DND-41 (cell line): ENCODE measurements around the gene SERPINA3.

Experiments used
- ATAC-seq: fragments of 200-7000 bp; cut with Tn5 transposase; 3 replicates; pipeline ENCODE4 v1.9.1; 2021; ENCODE audit warnings: low read depth; ENCODE audit not compliant: insufficient read depth
- DNase-seq: peaks from one replicate; pipeline ENCODE4 v3.0.0-alpha.2; 2020
- H2AFZ ChIP-seq: 2 replicates; pipeline ENCODE4 v1.6.0; 2012; ENCODE audit warnings: low read depth, low read length
- H3K27ac ChIP-seq: 2 replicates; pipeline ENCODE4 v1.5.1; 2012; ENCODE audit warnings: low read length, inconsistent platforms
- H3K27me3 ChIP-seq: fragments of 200-600 bp; sonication (generic); 2 replicates; pipeline ENCODE4 v1.6.0; 2012; ENCODE audit warnings: low read length, mild to moderate bottlenecking, inconsistent platforms; ENCODE audit not compliant: insufficient read depth, poor library complexity
- H3K36me3 ChIP-seq: 2 replicates; pipeline ENCODE4 v1.5.1; 2012; ENCODE audit warnings: low read length, inconsistent platforms; ENCODE audit not compliant: insufficient read depth
- H3K4me1 ChIP-seq: 2 replicates; pipeline ENCODE4 v1.5.1; 2012; ENCODE audit warnings: mild to moderate bottlenecking, low read length; ENCODE audit not compliant: insufficient read depth
- H3K4me2 ChIP-seq: 2 replicates; pipeline ENCODE4 v1.6.0; 2012; ENCODE audit warnings: mild to moderate bottlenecking, moderate library complexity, low read length, inconsistent platforms; ENCODE audit not compliant: insufficient read depth
- H3K4me3 ChIP-seq, 2 experiments: fragments of 200-600 bp in 1 of 2; shearing (Covaris generic) in 1 of 2; 2 replicates each; pipeline ENCODE4 v1.5.1; 2012 to 2016; ENCODE audit warnings: inconsistent platforms in 2 of 2, low read length in 2 of 2, mild to moderate bottlenecking in 2 of 2, low read depth in 1 of 2, moderate library complexity in 1 of 2
- H3K79me2 ChIP-seq: 2 replicates; pipeline ENCODE4 v1.6.0; 2012; ENCODE audit warnings: low read length, inconsistent platforms; ENCODE audit not compliant: insufficient read depth
- H3K9ac ChIP-seq: 2 replicates; pipeline ENCODE4 v1.6.0; 2012; ENCODE audit warnings: low read depth, mild to moderate bottlenecking, inconsistent platforms, low read length, moderate library complexity
- H3K9me3 ChIP-seq: 2 replicates; pipeline ENCODE4 v1.5.1; 2012; ENCODE audit warnings: low read length, moderate library complexity, mild to moderate bottlenecking, inconsistent platforms; ENCODE audit not compliant: insufficient read depth, severe bottlenecking
- H4K20me1 ChIP-seq: 2 replicates; pipeline ENCODE4 v1.6.0; 2012; ENCODE audit warnings: low read length; ENCODE audit not compliant: insufficient read depth
- CTCF ChIP-seq: IDR thresholded peaks from 2 replicates; pipeline ENCODE4 v1.5.1; 2012; ENCODE audit warnings: borderline replicate concordance, low read length, moderate library complexity, mild to moderate bottlenecking; ENCODE audit not compliant: poor library complexity, severe bottlenecking; ENCODE audit errors: extremely low read depth
- EZH2 ChIP-seq: IDR thresholded peaks from 3 replicates; pipeline ENCODE4 v1.6.1; 2012; ENCODE audit warnings: borderline replicate concordance, low read depth, mild to moderate bottlenecking, moderate library complexity, low read length, inconsistent platforms; ENCODE audit not compliant: severe bottlenecking

The SERPINA3 gene

GRCh38 chr14:94578712-94579111, 33.5 kb upstream of the SERPINA3 start:
- no peak overlapping the region for H3K27ac ChIP-seq
- H3K9ac ChIP-seq = no peak overlapping the region
- H3K4me3 ChIP-seq = no peak overlapping the region
- no peak overlapping the region for H2AFZ ChIP-seq
- no peaks in the 10 kb centered on the region for H3K27me3 ChIP-seq
- no peak for TF ChIP-seq CTCF
- no peaks in the 10 kb centered on the region for H4K20me1 ChIP-seq
- H3K36me3 ChIP-seq = no peaks in the 10 kb centered on the region
- ATAC-seq (no peak), DNase-seq (no peak)
- no peaks in the 10 kb centered on the region for H3K79me2 ChIP-seq
- no peaks in the 10 kb centered on the region for H3K9me3 ChIP-seq
- H3K4me2 ChIP-seq = no peak overlapping the region
- no peaks in the 10 kb centered on the region for H3K4me1 ChIP-seq

GRCh38 chr14:94581127-94581999, 30.8 kb upstream of the SERPINA3 start, which contains the start of gene SERPINA5:
TSS of gene SERPINA5 (plus strand) at chr14:94581426. CDS start at chr14:94587363, 5,937 bp downstream.
- Histone ChIP-seq H3K4me3 (no peak within 1 kb of the TSS), H3K4me2 (no peak within 1 kb of the TSS), H2AFZ (no peak within 1 kb of the TSS), H3K4me1 (no peaks in the 10 kb centered on the region), H3K9me3 (no peaks in the 10 kb centered on the region), H3K27ac (no peak within 1 kb of the TSS), H4K20me1 (no peaks in the 10 kb centered on the region), H3K79me2 (no peaks in the 10 kb centered on the region), H3K27me3 (no peaks in the 10 kb centered on the region), H3K9ac (no peak within 1 kb of the TSS), H3K36me3 (no peaks in the 10 kb centered on the region)
- ATAC-seq = no peak
- DNase-seq = no peak
- no peak for TF ChIP-seq EZH2
- TF ChIP-seq CTCF = no peak

- H3K9me3 ChIP-seq = no peaks in the 10 kb centered on the region
- no peak overlapping the region for H3K4me2 ChIP-seq
- ATAC-seq (no peak), DNase-seq (no peak)
- TF ChIP-seq EZH2 (no peak), CTCF (no peak)
- H3K79me2 ChIP-seq = no peaks in the 10 kb centered on the region
- H3K27ac ChIP-seq = no peak overlapping the region
- H3K36me3 ChIP-seq = no peaks in the 10 kb centered on the region
- no peaks in the 10 kb centered on the region for H3K4me1 ChIP-seq
- no peak overlapping the region for H2AFZ ChIP-seq
- H3K9ac ChIP-seq = no peak overlapping the region
- no peak overlapping the region for H3K4me3 ChIP-seq
- no peaks in the 10 kb centered on the region for H4K20me1 ChIP-seq
- no peaks in the 10 kb centered on the region for H3K27me3 ChIP-seq
Observed at GRCh38 chr14:94582199-94582750, 29.9 kb upstream of the SERPINA3 start.
